Ishikawa (cell line): ENCODE data around the gene DHRS7B.

ENCODE experiments used
- CEBPB ChIP-seq: IDR thresholded peaks from 2 replicates; pipeline ENCODE4 v1.6.1; 2012
- CREB1 ChIP-seq: IDR thresholded peaks from 2 replicates; pipeline ENCODE4 v1.6.1; 2012; ENCODE audit warnings: low read depth
- EGR1 ChIP-seq: IDR thresholded peaks from 2 replicates; pipeline ENCODE4 v1.6.1; 2012
- EP300 ChIP-seq: IDR thresholded peaks from 2 replicates; pipeline ENCODE4 v1.6.1; 2012; ENCODE audit warnings: borderline replicate concordance
- FOXM1 ChIP-seq: IDR thresholded peaks from 2 replicates; pipeline ENCODE4 v1.6.1; 2012; ENCODE audit warnings: low read depth, borderline replicate concordance
- NFIC ChIP-seq: IDR thresholded peaks from 2 replicates; pipeline ENCODE4 v1.6.1; 2012
- RAD21 ChIP-seq: IDR thresholded peaks from 2 replicates; pipeline ENCODE4 v1.6.1; 2012; ENCODE audit warnings: low read depth
- TAF1 ChIP-seq: IDR thresholded peaks from 2 replicates; pipeline ENCODE4 v1.6.1; 2012; ENCODE audit warnings: low read depth, mild to moderate bottlenecking
- TCF12 ChIP-seq: IDR thresholded peaks from 2 replicates; pipeline ENCODE4 v1.6.1; 2012; ENCODE audit warnings: low read depth
- TEAD4 ChIP-seq: IDR thresholded peaks from 2 replicates; pipeline ENCODE4 v1.6.1; 2012
- YY1 ChIP-seq: IDR thresholded peaks from 2 replicates; pipeline ENCODE4 v1.6.1; 2012; ENCODE audit warnings: low read depth
- ZBTB7A ChIP-seq: IDR thresholded peaks from 2 replicates; pipeline ENCODE4 v1.6.1; 2012; ENCODE audit warnings: low read depth
- TF ChIP-seq, protein P1 (sequence below): IDR thresholded peaks from 2 replicates; pipeline ENCODE4 v1.6.1; 2012; ENCODE audit warnings: low read depth, mild to moderate bottlenecking
- TF ChIP-seq, protein P2 (sequence below): IDR thresholded peaks from 2 replicates; pipeline ENCODE4 v1.6.1; 2012
- TF ChIP-seq, protein P3 (sequence below): IDR thresholded peaks from 2 replicates; pipeline ENCODE4 v1.6.1; 2012

Gene DHRS7B

DNA sequence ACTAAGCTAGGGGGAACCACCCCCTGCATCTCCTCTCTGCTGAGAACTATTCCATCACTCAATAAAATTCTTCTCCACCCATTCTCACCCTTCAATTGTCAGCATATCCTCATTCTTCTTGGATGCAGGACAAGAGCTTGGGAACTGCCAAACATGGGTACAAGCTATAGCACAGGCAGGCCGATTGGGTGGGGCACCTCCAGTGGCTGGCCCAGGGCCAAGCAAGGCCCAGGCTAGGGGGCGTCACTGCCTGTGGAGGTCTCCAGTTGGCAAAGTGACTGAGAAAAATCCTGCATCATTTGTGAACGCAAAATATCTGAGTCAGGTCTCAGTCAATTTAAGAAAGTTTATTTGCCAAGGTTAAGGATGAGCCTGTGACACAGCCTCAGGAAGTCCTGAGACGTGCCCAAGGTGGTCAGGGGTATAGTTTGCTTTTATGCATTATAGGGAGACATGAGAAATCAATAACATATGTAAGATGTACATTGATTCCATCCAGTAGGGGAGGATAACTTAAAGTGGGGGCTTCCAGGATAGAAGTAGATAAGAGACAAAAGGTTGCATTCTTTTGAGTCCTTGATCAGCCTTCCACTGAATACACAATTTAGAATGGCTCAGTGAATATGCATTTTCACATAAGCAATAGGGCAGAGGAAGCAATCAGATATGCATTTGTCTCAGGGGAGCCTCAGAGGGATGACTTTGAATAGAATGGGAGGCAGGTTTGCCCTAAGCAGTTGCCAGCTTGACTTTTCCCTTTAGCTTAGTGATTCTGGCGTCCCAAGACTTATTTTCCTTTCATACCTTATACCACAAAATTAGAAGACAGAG, 21.5 kb upstream of the DHRS7B start:
- TF ChIP-seq, protein P1, sequence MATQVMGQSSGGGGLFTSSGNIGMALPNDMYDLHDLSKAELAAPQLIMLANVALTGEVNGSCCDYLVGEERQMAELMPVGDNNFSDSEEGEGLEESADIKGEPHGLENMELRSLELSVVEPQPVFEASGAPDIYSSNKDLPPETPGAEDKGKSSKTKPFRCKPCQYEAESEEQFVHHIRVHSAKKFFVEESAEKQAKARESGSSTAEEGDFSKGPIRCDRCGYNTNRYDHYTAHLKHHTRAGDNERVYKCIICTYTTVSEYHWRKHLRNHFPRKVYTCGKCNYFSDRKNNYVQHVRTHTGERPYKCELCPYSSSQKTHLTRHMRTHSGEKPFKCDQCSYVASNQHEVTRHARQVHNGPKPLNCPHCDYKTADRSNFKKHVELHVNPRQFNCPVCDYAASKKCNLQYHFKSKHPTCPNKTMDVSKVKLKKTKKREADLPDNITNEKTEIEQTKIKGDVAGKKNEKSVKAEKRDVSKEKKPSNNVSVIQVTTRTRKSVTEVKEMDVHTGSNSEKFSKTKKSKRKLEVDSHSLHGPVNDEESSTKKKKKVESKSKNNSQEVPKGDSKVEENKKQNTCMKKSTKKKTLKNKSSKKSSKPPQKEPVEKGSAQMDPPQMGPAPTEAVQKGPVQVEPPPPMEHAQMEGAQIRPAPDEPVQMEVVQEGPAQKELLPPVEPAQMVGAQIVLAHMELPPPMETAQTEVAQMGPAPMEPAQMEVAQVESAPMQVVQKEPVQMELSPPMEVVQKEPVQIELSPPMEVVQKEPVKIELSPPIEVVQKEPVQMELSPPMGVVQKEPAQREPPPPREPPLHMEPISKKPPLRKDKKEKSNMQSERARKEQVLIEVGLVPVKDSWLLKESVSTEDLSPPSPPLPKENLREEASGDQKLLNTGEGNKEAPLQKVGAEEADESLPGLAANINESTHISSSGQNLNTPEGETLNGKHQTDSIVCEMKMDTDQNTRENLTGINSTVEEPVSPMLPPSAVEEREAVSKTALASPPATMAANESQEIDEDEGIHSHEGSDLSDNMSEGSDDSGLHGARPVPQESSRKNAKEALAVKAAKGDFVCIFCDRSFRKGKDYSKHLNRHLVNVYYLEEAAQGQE: no peak
- TF ChIP-seq, protein P2, sequence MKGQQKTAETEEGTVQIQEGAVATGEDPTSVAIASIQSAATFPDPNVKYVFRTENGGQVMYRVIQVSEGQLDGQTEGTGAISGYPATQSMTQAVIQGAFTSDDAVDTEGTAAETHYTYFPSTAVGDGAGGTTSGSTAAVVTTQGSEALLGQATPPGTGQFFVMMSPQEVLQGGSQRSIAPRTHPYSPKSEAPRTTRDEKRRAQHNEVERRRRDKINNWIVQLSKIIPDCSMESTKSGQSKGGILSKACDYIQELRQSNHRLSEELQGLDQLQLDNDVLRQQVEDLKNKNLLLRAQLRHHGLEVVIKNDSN: no peak
- TF ChIP-seq YY1 (no peak), EGR1 (no peak), RAD21 (no peak), TEAD4 (no peak), EP300 (no peak), TAF1 (no peak), FOXM1 (no peak), TCF12 (no peak), CEBPB (no peak), ZBTB7A (no peak), NFIC (no peak), CREB1 (no peak)
- TF ChIP-seq, protein P3, sequence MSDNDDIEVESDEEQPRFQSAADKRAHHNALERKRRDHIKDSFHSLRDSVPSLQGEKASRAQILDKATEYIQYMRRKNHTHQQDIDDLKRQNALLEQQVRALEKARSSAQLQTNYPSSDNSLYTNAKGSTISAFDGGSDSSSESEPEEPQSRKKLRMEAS: no peak

DNA sequence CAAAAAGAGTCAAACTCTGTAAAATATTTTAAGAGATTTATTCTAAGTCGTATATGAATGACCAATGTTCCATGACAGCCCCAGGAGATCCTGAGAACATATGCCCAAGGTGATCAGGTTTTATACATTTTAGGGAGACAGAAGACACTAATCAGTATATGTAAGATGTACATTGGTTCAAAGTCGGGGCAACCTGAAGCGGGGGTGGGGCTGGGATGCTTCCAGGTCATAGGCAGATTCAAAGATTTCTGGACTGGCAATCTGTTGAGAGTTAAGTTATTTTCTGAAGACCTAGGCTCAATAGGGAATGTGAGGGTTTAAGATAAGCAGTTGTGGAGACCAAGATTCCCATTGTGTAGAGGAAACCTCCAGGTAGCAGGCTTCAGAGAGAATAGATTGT, 20.4 kb upstream of the DHRS7B start:
- TF ChIP-seq ZBTB7A (no peak), CREB1 (no peak), RAD21 (no peak), TEAD4 (no peak), FOXM1 (no peak), YY1 (no peak), EGR1 (no peak), NFIC (no peak), EP300 (no peak), CEBPB (no peak), TCF12 (no peak), TAF1 (no peak)
- TF ChIP-seq, protein P2: no peak
- TF ChIP-seq, protein P3: no peak
- TF ChIP-seq, protein P1: no peak

DNA sequence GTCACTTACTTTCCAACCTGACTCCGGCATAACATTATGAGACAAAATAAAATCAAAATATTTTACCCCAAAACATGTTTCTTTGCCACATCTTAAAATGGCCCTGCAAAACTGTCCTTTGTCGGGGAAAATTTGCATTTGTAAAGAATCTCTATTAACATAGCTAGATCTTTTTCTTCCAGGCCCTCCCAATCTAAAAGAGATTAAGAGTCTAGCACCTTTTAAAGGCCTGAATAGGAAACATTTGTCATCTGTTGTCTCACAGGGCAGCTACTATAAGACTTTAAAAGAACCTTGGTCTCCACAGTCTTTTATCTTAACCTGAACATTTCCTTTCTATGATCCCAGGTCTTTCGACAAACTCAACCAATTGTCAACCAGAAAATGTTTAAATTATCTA, 18.1 kb upstream of the DHRS7B start:
- TF ChIP-seq, protein P2: no peak
- TF ChIP-seq EGR1: no peak
- no peak for TF ChIP-seq TCF12
- no peak for TF ChIP-seq EP300
- no peak for TF ChIP-seq ZBTB7A
- no peak for TF ChIP-seq NFIC
- TF ChIP-seq TAF1: no peak
- no peak for TF ChIP-seq CREB1
- TF ChIP-seq RAD21: no peak
- TF ChIP-seq CEBPB: no peak
- TF ChIP-seq, protein P3: no peak
- TF ChIP-seq, protein P1: no peak
- no peak for TF ChIP-seq YY1
- TF ChIP-seq TEAD4: no peak
